HepG2 (cell line): ENCODE results near the gene RAD52. TPM values are rescaled to one million over a fixed set of nuclear protein-coding genes. Genes with fewer than 3 reads are reported as not detected.

ENCODE experiments used
- AGO1 ChIP-seq: fragments of 200-400 bp; formaldehyde crosslinking; IDR thresholded peaks from 2 replicates; pipeline ENCODE4 v1.6.1; 2017; ENCODE audit warnings: mild to moderate bottlenecking, low read depth, low read length, moderate library complexity; ENCODE audit not compliant: poor library complexity, severe bottlenecking
- ATF4 ChIP-seq, 2 experiments: fragments of 450-650 bp in 1 of 2; sonication (generic) in 1 of 2; formaldehyde crosslinking; IDR thresholded peaks; 2 replicates each; pipeline versions ENCODE4 v1.5.0 to v1.8.0; 2020 to 2022; ENCODE audit warnings: mild to moderate bottlenecking in 1 of 2, missing genetic modification reagents in 1 of 2
- ATRX ChIP-seq: sonication (generic); formaldehyde crosslinking; IDR thresholded peaks from 2 replicates; pipeline ENCODE4 v1.4.0; 2020; ENCODE audit warnings: missing genetic modification reagents, borderline replicate concordance
- CCDC6 ChIP-seq: sonication (generic); formaldehyde crosslinking; IDR thresholded peaks from 2 replicates; pipeline ENCODE4 v1.8.1; 2022; ENCODE audit warnings: mild to moderate bottlenecking, missing genetic modification reagents, moderate library complexity
- FOXK1 ChIP-seq: sonication (generic); formaldehyde crosslinking; IDR thresholded peaks from 2 replicates; pipeline ENCODE4 v1.4.0; 2020; ENCODE audit warnings: low read depth, missing genetic modification reagents, borderline replicate concordance
- HES4 ChIP-seq: sonication (generic); formaldehyde crosslinking; IDR thresholded peaks from 2 replicates; pipeline ENCODE4 v1.9.0; 2021; ENCODE audit warnings: mild to moderate bottlenecking, missing genetic modification reagents, borderline replicate concordance
- JUN ChIP-seq: sonication (generic); formaldehyde crosslinking; IDR thresholded peaks from 2 replicates; pipeline ENCODE4 v1.4.0; 2020; ENCODE audit warnings: mild to moderate bottlenecking, missing genetic modification reagents
- KDM4B ChIP-seq: sonication (generic); formaldehyde crosslinking; IDR thresholded peaks from 2 replicates; pipeline ENCODE4 v1.4.0; 2020; ENCODE audit warnings: missing genetic modification reagents
- MYNN ChIP-seq: sonication (generic); formaldehyde crosslinking; IDR thresholded peaks from 2 replicates; pipeline ENCODE4 v1.4.0; 2020; ENCODE audit warnings: mild to moderate bottlenecking, low read depth, missing genetic modification reagents
- RCOR2 ChIP-seq: IDR thresholded peaks from 2 replicates; pipeline ENCODE4 v1.6.1; 2016; ENCODE audit warnings: missing biosample characterization, missing genetic modification reagents
- REXO4 ChIP-seq: sonication (generic); formaldehyde crosslinking; IDR thresholded peaks from 2 replicates; pipeline ENCODE4 v1.8.0; 2022; ENCODE audit warnings: missing genetic modification reagents, mild to moderate bottlenecking, borderline replicate concordance
- RFX5 ChIP-seq: IDR thresholded peaks from 2 replicates; pipeline ENCODE4 v1.6.1; 2011; ENCODE audit warnings: low read depth, low read length, improper control_type of control experiment
- SUZ12 ChIP-seq: fragments of 150-350 bp; IDR thresholded peaks from 2 replicates; pipeline ENCODE4 v1.6.1; 2014; ENCODE audit warnings: low read depth, low read length
- THAP11 ChIP-seq: IDR thresholded peaks from 2 replicates; pipeline ENCODE4 v1.6.1; 2016; ENCODE audit warnings: missing biosample characterization, missing genetic modification reagents
- THYN1 ChIP-seq: sonication (generic); formaldehyde crosslinking; IDR thresholded peaks from 2 replicates; pipeline ENCODE4 v1.8.1; 2023; ENCODE audit warnings: low read depth, mild to moderate bottlenecking, moderate library complexity, missing genetic modification reagents, borderline replicate concordance
- ZBTB21 ChIP-seq: sonication (generic); formaldehyde crosslinking; IDR thresholded peaks from 2 replicates; pipeline ENCODE4 v1.4.0; 2020; ENCODE audit warnings: missing genetic modification reagents
- ZNF557 ChIP-seq: sonication (generic); formaldehyde crosslinking; IDR thresholded peaks from 2 replicates; pipeline ENCODE4 v1.4.0; 2020; ENCODE audit warnings: missing genetic modification reagents
- ZNF746 ChIP-seq: sonication (generic); formaldehyde crosslinking; IDR thresholded peaks from 2 replicates; pipeline ENCODE4 v1.8.0; 2022; ENCODE audit warnings: mild to moderate bottlenecking, missing genetic modification reagents
- ZNF749 ChIP-seq: sonication (generic); formaldehyde crosslinking; IDR thresholded peaks from 2 replicates; pipeline ENCODE4 v1.8.0; 2022; ENCODE audit warnings: mild to moderate bottlenecking, missing genetic modification reagents, moderate library complexity, borderline replicate concordance
- ZNF788 ChIP-seq: sonication (generic); formaldehyde crosslinking; IDR thresholded peaks from 2 replicates; pipeline ENCODE4 v1.5.0; 2020; ENCODE audit warnings: mild to moderate bottlenecking, missing genetic modification reagents, borderline replicate concordance
- polyA plus RNA-seq, 8 experiments: library from polyadenylated mRNA; depleted of rRNA in 3 of 8; stranded (reverse) in 7 of 8; unstranded in 1 of 8; fragments of >200 nt; fragmentation: Illumina TruSeq in 4 of 8; extraction: Trizol in 4 of 8; gene quantifications; 2 replicates each; pipeline versions ENCODE4 v1.2.1 to v1.2.3, GENCODE V29; 2011 to 2016; ENCODE audit warnings: low read depth in 4 of 8, missing spikeins in 1 of 8, mixed read lengths in 1 of 8; ENCODE audit not compliant: insufficient read depth in 1 of 8
- total RNA-seq, 5 experiments: library from RNA; depleted of rRNA; stranded (reverse); fragments of >200 nt; fragmentation: Illumina TruSeq; extraction: Trizol; gene quantifications; 2 replicates each; pipeline ENCODE4 v1.2.3, GENCODE V29; 2016; ENCODE audit warnings: low read depth in 1 of 5
- TF ChIP-seq, protein P1 (sequence below): sonication (generic); formaldehyde crosslinking; IDR thresholded peaks from 2 replicates; pipeline ENCODE4 v1.4.0; 2020; ENCODE audit warnings: low read depth, mild to moderate bottlenecking, missing genetic modification reagents
- TF ChIP-seq, protein P2 (sequence below): sonication (generic); formaldehyde crosslinking; IDR thresholded peaks from 2 replicates; pipeline ENCODE4 v1.5.0; 2020; ENCODE audit warnings: missing genetic modification reagents, mild to moderate bottlenecking, borderline replicate concordance
- TF ChIP-seq, protein P3 (sequence below): sonication (generic); formaldehyde crosslinking; IDR thresholded peaks from 2 replicates; pipeline ENCODE4 v1.4.0; 2020; ENCODE audit warnings: low read depth, missing genetic modification reagents

Gene RAD52
- total and polyA plus RNA-seq, 2 of the 13 experiments (the other 11 are each of a cell fraction or from before 2014, with no cell fraction given) = 14.3 to 19.9 TPM

DNA sequence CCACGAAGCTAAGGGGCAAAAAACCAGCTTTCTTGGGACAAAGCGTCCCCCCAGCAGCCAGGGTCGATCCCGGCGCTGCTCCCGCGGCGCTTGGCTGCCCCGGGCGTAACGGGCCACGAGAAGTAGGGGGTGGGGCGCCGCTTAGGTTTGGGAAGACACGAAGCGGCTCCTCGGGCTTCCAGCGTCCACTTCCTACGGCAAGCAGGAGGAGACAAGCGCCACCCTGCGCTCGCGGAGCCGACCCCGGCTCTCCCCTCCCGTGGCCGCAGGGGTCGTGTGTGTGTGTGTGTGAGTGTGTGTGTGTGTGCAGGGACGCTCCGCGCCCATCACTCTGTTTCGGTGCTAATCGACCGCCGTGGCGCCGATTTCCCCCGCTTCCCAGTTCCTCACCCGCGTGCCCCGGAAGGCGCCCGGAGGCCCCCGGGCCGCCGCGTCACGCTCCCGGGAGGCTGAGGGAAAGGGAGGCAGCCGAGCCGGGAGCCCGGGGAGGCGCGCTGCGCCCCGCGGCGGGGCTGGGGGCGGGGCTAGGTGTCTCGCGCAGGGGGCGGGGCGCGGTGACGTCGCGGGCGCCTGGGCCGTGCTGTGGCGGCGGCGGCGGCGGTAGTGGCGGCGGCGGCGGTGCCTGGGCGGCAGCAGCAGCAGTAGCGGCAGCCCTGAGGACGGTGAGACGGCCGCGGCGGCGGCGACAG lies 41.3 kb upstream of the RAD52 start, which contains the start of gene ERC1 (continued):
- no peak for TF ChIP-seq REXO4 (CRISPR knock-in tag)
- peak; percentile 62; the same call in 1 of the 2 replicates for TF ChIP-seq KDM4B (CRISPR knock-in tag)
- TF ChIP-seq ZNF557 (CRISPR knock-in tag) = no peak
- peak; percentile 73 for TF ChIP-seq THAP11 (CRISPR knock-in tag)
- TF ChIP-seq ZBTB21 = no peak
- no peak for TF ChIP-seq MYNN (CRISPR knock-in tag)
- TF ChIP-seq RFX5 = no peak
- TF ChIP-seq, protein P1, sequence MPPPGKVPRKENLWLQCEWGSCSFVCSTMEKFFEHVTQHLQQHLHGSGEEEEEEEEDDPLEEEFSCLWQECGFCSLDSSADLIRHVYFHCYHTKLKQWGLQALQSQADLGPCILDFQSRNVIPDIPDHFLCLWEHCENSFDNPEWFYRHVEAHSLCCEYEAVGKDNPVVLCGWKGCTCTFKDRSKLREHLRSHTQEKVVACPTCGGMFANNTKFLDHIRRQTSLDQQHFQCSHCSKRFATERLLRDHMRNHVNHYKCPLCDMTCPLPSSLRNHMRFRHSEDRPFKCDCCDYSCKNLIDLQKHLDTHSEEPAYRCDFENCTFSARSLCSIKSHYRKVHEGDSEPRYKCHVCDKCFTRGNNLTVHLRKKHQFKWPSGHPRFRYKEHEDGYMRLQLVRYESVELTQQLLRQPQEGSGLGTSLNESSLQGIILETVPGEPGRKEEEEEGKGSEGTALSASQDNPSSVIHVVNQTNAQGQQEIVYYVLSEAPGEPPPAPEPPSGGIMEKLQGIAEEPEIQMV (CRISPR knock-in tag) = peak; percentile 26; the same call in 1 of the 2 replicates
- no peak; the same call in 1 of the 2 replicates for TF ChIP-seq ZNF788 (CRISPR knock-in tag)
- peak; percentile 61; the same call in 1 of the 2 replicates for TF ChIP-seq ZNF749 (CRISPR knock-in tag)
- TF ChIP-seq ATRX (CRISPR knock-in tag) = no peak
- peak; percentile 88; the same call in 1 of the 2 replicates for TF ChIP-seq CCDC6 (CRISPR knock-in tag)
- TF ChIP-seq ATF4 (CRISPR knock-in tag; IDR thresholded peaks at IDR 0.05) = peak in 1 of 2 experiments; percentile 29; a peak in 1 of 4 replicates
- TF ChIP-seq RCOR2 (CRISPR knock-in tag) = no peak
- TF ChIP-seq THYN1 (CRISPR knock-in tag) = no peak
- TF ChIP-seq FOXK1 (CRISPR knock-in tag) = peak; percentile 43; the same call in 1 of the 2 replicates
- TF ChIP-seq SUZ12 = no peak
- TF ChIP-seq ZNF746 (CRISPR knock-in tag) = 0 out of 2 replicates have a peak, but pooled peaks have one; percentile 27
- TF ChIP-seq, protein P2, sequence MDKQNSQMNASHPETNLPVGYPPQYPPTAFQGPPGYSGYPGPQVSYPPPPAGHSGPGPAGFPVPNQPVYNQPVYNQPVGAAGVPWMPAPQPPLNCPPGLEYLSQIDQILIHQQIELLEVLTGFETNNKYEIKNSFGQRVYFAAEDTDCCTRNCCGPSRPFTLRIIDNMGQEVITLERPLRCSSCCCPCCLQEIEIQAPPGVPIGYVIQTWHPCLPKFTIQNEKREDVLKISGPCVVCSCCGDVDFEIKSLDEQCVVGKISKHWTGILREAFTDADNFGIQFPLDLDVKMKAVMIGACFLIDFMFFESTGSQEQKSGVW (CRISPR knock-in tag) = 0 out of 2 replicates have a peak, but pooled peaks have one; percentile 72
- TF ChIP-seq, protein P3, sequence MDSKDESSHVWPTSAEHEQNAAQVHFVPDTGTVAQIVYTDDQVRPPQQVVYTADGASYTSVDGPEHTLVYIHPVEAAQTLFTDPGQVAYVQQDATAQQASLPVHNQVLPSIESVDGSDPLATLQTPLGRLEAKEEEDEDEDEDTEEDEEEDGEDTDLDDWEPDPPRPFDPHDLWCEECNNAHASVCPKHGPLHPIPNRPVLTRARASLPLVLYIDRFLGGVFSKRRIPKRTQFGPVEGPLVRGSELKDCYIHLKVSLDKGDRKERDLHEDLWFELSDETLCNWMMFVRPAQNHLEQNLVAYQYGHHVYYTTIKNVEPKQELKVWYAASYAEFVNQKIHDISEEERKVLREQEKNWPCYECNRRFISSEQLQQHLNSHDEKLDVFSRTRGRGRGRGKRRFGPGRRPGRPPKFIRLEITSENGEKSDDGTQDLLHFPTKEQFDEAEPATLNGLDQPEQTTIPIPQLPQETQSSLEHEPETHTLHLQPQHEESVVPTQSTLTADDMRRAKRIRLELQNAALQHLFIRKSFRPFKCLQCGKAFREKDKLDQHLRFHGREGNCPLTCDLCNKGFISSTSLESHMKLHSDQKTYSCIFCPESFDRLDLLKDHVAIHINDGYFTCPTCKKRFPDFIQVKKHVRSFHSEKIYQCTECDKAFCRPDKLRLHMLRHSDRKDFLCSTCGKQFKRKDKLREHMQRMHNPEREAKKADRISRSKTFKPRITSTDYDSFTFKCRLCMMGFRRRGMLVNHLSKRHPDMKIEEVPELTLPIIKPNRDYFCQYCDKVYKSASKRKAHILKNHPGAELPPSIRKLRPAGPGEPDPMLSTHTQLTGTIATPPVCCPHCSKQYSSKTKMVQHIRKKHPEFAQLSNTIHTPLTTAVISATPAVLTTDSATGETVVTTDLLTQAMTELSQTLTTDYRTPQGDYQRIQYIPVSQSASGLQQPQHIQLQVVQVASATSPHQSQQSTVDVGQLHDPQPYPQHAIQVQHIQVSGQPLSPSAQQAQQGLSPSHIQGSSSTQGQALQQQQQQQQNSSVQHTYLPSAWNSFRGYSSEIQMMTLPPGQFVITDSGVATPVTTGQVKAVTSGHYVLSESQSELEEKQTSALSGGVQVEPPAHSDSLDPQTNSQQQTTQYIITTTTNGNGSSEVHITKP = peak; percentile 62; the same call in 1 of the 2 replicates
- TF ChIP-seq HES4 = peak; percentile 81; the same call in 1 of the 2 replicates
- TF ChIP-seq AGO1 = no peak
- peak; percentile 20; the same call in 1 of the 2 replicates for TF ChIP-seq JUN (CRISPR knock-in tag)
